Measurements from ENCODE around the gene SSH2.
"Not testable (repeated sequence)": the region's sequence is repeated elsewhere in the genome, so short reads cannot be mapped to it uniquely, and the experiment has no call there.

SSH2 gene

GRCh38 chr17:29874931-29875596 is 55.0 kb downstream of the SSH2 start:
- no peak for DNase-seq (ENCODE audit: low read depth in 2 of 3, low spot score in 1 of 3)

GRCh38 chr17:29874358-29874757 is 55.7 kb downstream of the SSH2 start:
- not testable (repeated sequence) for DNase-seq (ENCODE audit: low read depth in 2 of 3, low spot score in 1 of 3)

- DNase-seq (ENCODE audit: low read depth in 2 of 3, low spot score in 1 of 3) = no peak
These were observed 56.6 kb downstream of the SSH2 start for GRCh38 chr17:29873476-29873875.

- no peak for DNase-seq (ENCODE audit: low read depth in 2 of 3, low spot score in 1 of 3)
These were observed 59.1 kb downstream of the SSH2 start for GRCh38 chr17:29870836-29871465.

GRCh38 chr17:29867643-29868181 is 62.3 kb downstream of the SSH2 start:
- DNase-seq (ENCODE audit: low read depth in 2 of 3, low spot score in 1 of 3) = no peak

- no peak for DNase-seq (ENCODE audit: low read depth in 2 of 3, low spot score in 1 of 3)
These were observed 63.2 kb downstream of the SSH2 start for GRCh38 chr17:29866746-29867404.

- DNase-seq (ENCODE audit: low read depth in 2 of 3, low spot score in 1 of 3) = no peak
These were observed 65.4 kb downstream of the SSH2 start for GRCh38 chr17:29864615-29865014.

GRCh38 chr17:29864123-29864522 is 65.9 kb downstream of the SSH2 start:
- DNase-seq (ENCODE audit: low read depth in 2 of 3, low spot score in 1 of 3) = not testable (repeated sequence)

- DNase-seq (ENCODE audit: low read depth in 2 of 3, low spot score in 1 of 3) = no peak
These were observed 67.1 kb downstream of the SSH2 start for GRCh38 chr17:29862951-29863350.

- no peak for DNase-seq (ENCODE audit: low read depth in 2 of 3, low spot score in 1 of 3)
These were observed 67.9 kb downstream of the SSH2 start for GRCh38 chr17:29862127-29862526.

GRCh38 chr17:29859445-29859844 is 70.6 kb downstream of the SSH2 start:
- not testable (repeated sequence) for DNase-seq (ENCODE audit: low read depth in 2 of 3, low spot score in 1 of 3)

- no peak for DNase-seq (ENCODE audit: low read depth in 2 of 3, low spot score in 1 of 3)
These were observed 72.2 kb downstream of the SSH2 start for GRCh38 chr17:29857823-29858222.

- not testable (repeated sequence) for DNase-seq (ENCODE audit: low read depth in 2 of 3, low spot score in 1 of 3)
These were observed 72.9 kb downstream of the SSH2 start for GRCh38 chr17:29857105-29857504.

- no peak for DNase-seq (ENCODE audit: low read depth in 2 of 3, low spot score in 1 of 3)
These were observed 74.3 kb downstream of the SSH2 start for GRCh38 chr17:29855686-29856085.

GRCh38 chr17:29848737-29849136 is 81.3 kb downstream of the SSH2 start:
- no peak for DNase-seq (ENCODE audit: low read depth in 2 of 3, low spot score in 1 of 3)

GRCh38 chr17:29847527-29848400 is 82.3 kb downstream of the SSH2 start:
- no peak for DNase-seq (ENCODE audit: low read depth in 2 of 3, low spot score in 1 of 3)

- no peak for DNase-seq (ENCODE audit: low read depth in 2 of 3, low spot score in 1 of 3)
These were observed 82.9 kb downstream of the SSH2 start for GRCh38 chr17:29847118-29847517.

- DNase-seq (ENCODE audit: low read depth in 2 of 3, low spot score in 1 of 3) = no peak
These were observed 83.7 kb downstream of the SSH2 start for GRCh38 chr17:29846298-29846697.

- DNase-seq (ENCODE audit: low read depth in 2 of 3, low spot score in 1 of 3) = no peak
These were observed 85.5 kb downstream of the SSH2 start for GRCh38 chr17:29844339-29845048.

GRCh38 chr17:29840884-29841283 is 89.1 kb downstream of the SSH2 start:
- DNase-seq (ENCODE audit: low read depth in 2 of 3, low spot score in 1 of 3) = no peak

GRCh38 chr17:29839656-29840055 is 90.4 kb downstream of the SSH2 start:
- no peak for DNase-seq (ENCODE audit: low read depth in 2 of 3, low spot score in 1 of 3)

Data from stimulated activated CD4-positive, alpha-beta T cell treated with anti-CD3 and anti-CD28 coated beads, Interleukin-12 subunit alpha, Interleukin-12 subunit beta, amount 100 ng/mL, for 48 hours (primary cell).